Measurements from ENCODE around the gene ARHGEF9.
"Not testable (repeated sequence)": the region's sequence is repeated elsewhere in the genome, so short reads cannot be mapped to it uniquely, and the experiment has no call there.

Gene ARHGEF9

DNA sequence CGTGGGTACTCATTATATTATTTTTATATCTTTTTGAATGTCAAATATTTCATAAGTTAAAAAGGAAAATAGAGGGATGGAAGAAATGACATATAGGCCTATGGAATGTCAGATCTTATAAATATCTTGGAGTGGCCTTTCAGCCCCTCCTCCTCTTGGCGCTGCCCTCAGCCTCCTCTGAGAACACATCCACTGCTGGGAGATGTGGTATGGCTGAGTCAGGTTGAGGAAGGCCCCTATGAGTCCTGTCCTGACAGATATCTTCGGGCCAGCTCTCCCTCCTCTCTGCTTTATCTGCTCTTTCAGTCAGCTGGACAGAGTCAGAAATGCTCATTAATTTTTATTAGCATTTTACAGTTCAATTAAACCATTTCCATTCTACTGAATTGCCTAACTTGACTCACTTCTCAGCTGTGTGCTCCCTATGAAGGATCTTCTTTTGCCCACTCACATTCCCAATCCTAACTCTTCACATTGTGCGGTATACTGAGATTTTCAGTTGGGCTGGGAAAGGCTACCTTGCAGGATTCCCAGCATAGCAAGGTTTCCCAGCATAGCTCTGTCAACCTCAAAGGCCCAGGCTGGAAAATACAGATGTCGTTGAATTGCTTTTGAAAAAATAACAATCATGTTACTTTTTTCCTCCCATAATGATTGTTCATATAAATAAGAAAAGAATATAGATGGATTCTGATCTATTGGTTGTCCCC lies 128.0 kb downstream of the ARHGEF9 start:
- no peaks in the 10 kb centered on the region for H3K9me3 ChIP-seq (ENCODE audit: control insufficient read depth, low read length)
- no peak overlapping the region for H2AFZ ChIP-seq
- no peak overlapping the region for H3K27ac ChIP-seq
- H3K79me2 ChIP-seq = no peaks in the 10 kb centered on the region
- H3K4me2 ChIP-seq (ENCODE audit: low read length) = no peak overlapping the region
- H3K36me3 ChIP-seq (ENCODE audit: control insufficient read depth, insufficient read depth, low read length) = no peaks in the 10 kb centered on the region
- no peaks in the 10 kb centered on the region for H3K27me3 ChIP-seq (ENCODE audit: control insufficient read depth, insufficient read depth, low read length)
- H3K4me3 ChIP-seq (ENCODE audit: low read depth, low read length) = no peak overlapping the region
- no peak overlapping the region for H3K9ac ChIP-seq
- H3K4me1 ChIP-seq = no peaks in the 10 kb centered on the region
- no peak for TF ChIP-seq CTCF (IDR thresholded peaks at IDR 0.05)

- H2AFZ ChIP-seq = no peak overlapping the region
- no peak overlapping the region for H3K27ac ChIP-seq
- no peaks in the 10 kb centered on the region for H3K79me2 ChIP-seq
- H3K9ac ChIP-seq = no peak overlapping the region
- no peaks in the 10 kb centered on the region for H3K27me3 ChIP-seq (ENCODE audit: control insufficient read depth, insufficient read depth, low read length)
- no peak for TF ChIP-seq CTCF (IDR thresholded peaks at IDR 0.05)
- H3K4me1 ChIP-seq = no peaks in the 10 kb centered on the region
- H3K4me3 ChIP-seq (ENCODE audit: low read depth, low read length) = no peak overlapping the region
- no peaks in the 10 kb centered on the region for H3K36me3 ChIP-seq (ENCODE audit: control insufficient read depth, insufficient read depth, low read length)
- no peaks in the 10 kb centered on the region for H3K9me3 ChIP-seq (ENCODE audit: control insufficient read depth, low read length)
- H3K4me2 ChIP-seq (ENCODE audit: low read length) = no peak overlapping the region
These were observed 132.8 kb downstream of the ARHGEF9 start for GRCh38 chrX:63652086-63652765.

DNA sequence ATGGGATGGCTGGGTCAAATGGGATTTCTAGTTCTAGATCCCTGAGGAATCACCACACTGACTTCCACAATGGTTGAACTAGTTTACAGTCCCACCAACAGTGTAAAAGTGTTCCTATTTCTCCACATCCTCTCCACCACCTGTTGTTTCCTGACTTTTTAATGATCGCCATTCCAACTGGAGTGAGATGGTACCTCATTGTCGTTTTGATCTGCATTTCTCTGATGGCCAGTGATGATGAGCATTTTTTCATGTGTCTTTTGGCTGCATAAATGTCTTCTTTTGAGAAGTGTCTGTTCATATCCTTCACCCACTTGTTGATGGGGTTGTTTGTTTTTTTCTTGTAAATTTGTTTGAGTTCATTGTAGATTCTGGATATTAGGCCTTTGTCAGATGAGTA lies 139.3 kb downstream of the ARHGEF9 start:
- not testable (repeated sequence) for H3K9ac ChIP-seq; H3K4me3 ChIP-seq (ENCODE audit: low read depth, low read length); H3K27ac ChIP-seq; H3K79me2 ChIP-seq; H3K4me2 ChIP-seq (ENCODE audit: low read length); H3K36me3 ChIP-seq (ENCODE audit: control insufficient read depth, insufficient read depth, low read length); H3K27me3 ChIP-seq (ENCODE audit: control insufficient read depth, insufficient read depth, low read length); H3K4me1 ChIP-seq; H2AFZ ChIP-seq; H3K9me3 ChIP-seq (ENCODE audit: control insufficient read depth, low read length)

DNA sequence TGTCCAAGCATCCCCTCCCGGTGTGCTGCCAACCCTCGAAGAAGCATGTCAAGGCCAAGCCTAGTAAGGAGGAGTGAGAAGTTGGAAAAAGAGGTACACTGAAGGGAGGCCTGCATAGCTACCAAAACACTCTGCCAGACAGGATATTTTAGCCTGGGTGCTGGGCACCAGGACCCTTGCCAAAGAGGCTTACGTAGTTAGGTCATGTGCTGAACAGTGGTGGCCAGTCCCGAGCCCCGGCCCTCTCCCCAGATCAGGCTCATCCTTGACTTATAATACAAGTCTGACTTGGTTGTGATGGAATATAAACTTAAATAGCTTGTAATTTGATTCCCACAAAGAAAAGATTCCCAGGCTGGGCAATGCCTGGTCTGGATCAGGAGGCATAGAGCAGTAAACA lies 149.3 kb downstream of the ARHGEF9 start:
- Histone ChIP-seq H3K27ac (no peak overlapping the region), H3K36me3 (ENCODE audit: control insufficient read depth, insufficient read depth, low read length) (no peaks in the 10 kb centered on the region), H3K27me3 (ENCODE audit: control insufficient read depth, insufficient read depth, low read length) (no peaks in the 10 kb centered on the region), H3K4me3 (ENCODE audit: low read depth, low read length) (no peak overlapping the region), H3K4me1 (no peaks in the 10 kb centered on the region), H3K9ac (no peak overlapping the region), H3K9me3 (ENCODE audit: control insufficient read depth, low read length) (no peaks in the 10 kb centered on the region), H3K4me2 (ENCODE audit: low read length) (no peak overlapping the region), H2AFZ (no peak overlapping the region), H3K79me2 (no peaks in the 10 kb centered on the region)
- no peak for TF ChIP-seq CTCF (IDR thresholded peaks at IDR 0.05)

DNA sequence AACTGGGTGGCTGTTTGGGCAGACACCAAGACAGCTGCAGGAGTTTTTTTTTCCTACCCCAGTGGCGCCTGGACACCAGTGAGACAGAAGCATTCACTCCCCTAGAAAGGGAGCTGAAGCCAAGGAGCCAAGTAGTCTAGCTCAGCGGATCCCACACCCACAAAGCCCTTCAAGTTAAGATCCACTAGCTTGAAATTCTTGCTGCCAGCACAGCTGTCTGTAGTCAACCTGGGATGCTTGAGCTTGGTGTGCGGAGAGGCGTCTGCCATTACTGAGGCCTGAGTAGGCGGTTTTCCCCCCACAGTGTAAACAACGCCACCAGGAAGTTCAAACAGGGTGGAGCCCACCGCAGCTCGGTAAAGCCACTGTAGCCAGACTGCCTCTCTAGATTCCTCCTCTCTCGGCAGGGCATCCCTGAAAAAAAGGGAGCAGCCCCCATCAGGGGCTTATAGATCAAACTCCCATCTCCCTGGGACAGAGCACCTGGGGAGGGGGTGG lies 171.4 kb downstream of the ARHGEF9 start:
- Histone ChIP-seq H3K9ac (no peak overlapping the region), H2AFZ (no peak overlapping the region)
- TF ChIP-seq CTCF (IDR thresholded peaks at IDR 0.05) = no peak

More for the DNA sequence above, 171.4 kb downstream of the ARHGEF9 start:
- Histone ChIP-seq H3K4me1 (no peaks in the 10 kb centered on the region), H3K27me3 (ENCODE audit: control insufficient read depth, insufficient read depth, low read length) (no peaks in the 10 kb centered on the region), H3K27ac (no peak overlapping the region), H3K4me2 (ENCODE audit: low read length) (no peak overlapping the region), H3K79me2 (no peaks in the 10 kb centered on the region), H3K36me3 (ENCODE audit: control insufficient read depth, insufficient read depth, low read length) (no peaks in the 10 kb centered on the region), H3K4me3 (ENCODE audit: low read depth, low read length) (no peak overlapping the region), H3K9me3 (ENCODE audit: control insufficient read depth, low read length) (no peaks in the 10 kb centered on the region)

Measured in parathyroid adenoma (tissue), 2 donors.